Measurements from ENCODE around the gene KIF21B.

DNA sequence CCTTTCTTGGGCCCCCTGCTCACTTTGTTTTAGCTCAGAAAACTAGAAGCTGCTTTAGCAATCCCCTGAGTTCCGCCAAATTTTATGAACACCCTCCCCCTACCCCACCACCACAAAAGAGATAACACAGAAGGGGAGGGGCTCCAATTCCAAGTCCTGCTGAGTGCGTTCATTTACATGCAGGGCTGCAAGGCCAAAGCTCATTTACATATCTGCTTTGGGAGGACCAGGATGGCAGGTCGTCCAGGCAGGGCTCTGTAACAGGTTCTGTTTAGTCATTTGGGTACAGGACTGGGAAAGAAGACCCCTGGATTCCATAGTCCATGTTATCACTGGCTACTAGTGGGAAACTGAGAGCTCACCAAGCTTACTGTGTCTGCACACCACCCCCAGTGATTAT is 35.9 kb upstream of the KIF21B start:
- TF ChIP-seq BRCA1 (IDR thresholded peaks at IDR 0.05; ENCODE audit: low read depth, low read length) (no peak), FOSL1 (IDR thresholded peaks at IDR 0.05; ENCODE audit: insufficient read depth, low read depth, low read length) (no peak), YY1 (IDR thresholded peaks at IDR 0.05; ENCODE audit: low read depth, low read length) (no peak), CTCF (IDR thresholded peaks at IDR 0.05; ENCODE audit: control extremely low read depth in 1 of 3, insufficient read depth in 1 of 3, low read depth in 1 of 3, low read length in 3 of 3) (no peak), JUN (IDR thresholded peaks at IDR 0.05; ENCODE audit: low read depth, low read length) (no peak), POLR2A (IDR thresholded peaks at IDR 0.05; ENCODE audit: control extremely low read depth in 1 of 2, low read depth in 2 of 2, low read length in 2 of 2) (no peak), RBBP5 (IDR thresholded peaks at IDR 0.05; ENCODE audit: borderline replicate concordance, low read depth, low read length) (no peak), SUZ12 (IDR thresholded peaks at IDR 0.05; ENCODE audit: low read length) (no peak), RFX5 (IDR thresholded peaks at IDR 0.05; ENCODE audit: borderline replicate concordance, low read depth, low read length) (no peak)
- TF ChIP-seq, protein P1, sequence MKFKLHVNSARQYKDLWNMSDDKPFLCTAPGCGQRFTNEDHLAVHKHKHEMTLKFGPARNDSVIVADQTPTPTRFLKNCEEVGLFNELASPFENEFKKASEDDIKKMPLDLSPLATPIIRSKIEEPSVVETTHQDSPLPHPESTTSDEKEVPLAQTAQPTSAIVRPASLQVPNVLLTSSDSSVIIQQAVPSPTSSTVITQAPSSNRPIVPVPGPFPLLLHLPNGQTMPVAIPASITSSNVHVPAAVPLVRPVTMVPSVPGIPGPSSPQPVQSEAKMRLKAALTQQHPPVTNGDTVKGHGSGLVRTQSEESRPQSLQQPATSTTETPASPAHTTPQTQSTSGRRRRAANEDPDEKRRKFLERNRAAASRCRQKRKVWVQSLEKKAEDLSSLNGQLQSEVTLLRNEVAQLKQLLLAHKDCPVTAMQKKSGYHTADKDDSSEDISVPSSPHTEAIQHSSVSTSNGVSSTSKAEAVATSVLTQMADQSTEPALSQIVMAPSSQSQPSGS (IDR thresholded peaks at IDR 0.05; ENCODE audit: low read length), result no peak
